Body of pancreas (tissue), 4 donors: ENCODE measurements around the gene RABEP1.

Experiments
- CTCF ChIP-seq, 7 experiments: fragments of 450-650 bp in 4 of 7; fragments of 200-600 bp in 3 of 7; sonication (generic) in 3 of 7; IDR thresholded peaks; one replicate each; pipeline ENCODE4 v1.5.1; 2016 to 2019; ENCODE audit warnings: antibody characterized with exemption in 7 of 7
- POLR2A ChIP-seq, 3 donors: fragments of 450-650 bp; IDR thresholded peaks; one replicate each; pipeline ENCODE4 v1.6.1; 2016; ENCODE audit warnings: antibody characterized with exemption in 3 of 3, mild to moderate bottlenecking in 2 of 3

GRCh38 chr17:5254903-5255521 is 27.1 kb upstream of the RABEP1 start:
- no peak for TF ChIP-seq CTCF (IDR thresholded peaks at IDR 0.05)
- no peak for TF ChIP-seq POLR2A (IDR thresholded peaks at IDR 0.05)
